Mesendoderm (in vitro differentiated cells): ENCODE results near the gene FUT8.
A peak's percentile ranks its signal among the peaks of the same experiment; 100 is the strongest.

Experiments
- DNase-seq: peaks from one replicate; pipeline ENCODE4 v3.0.0; 2013
- H2AK5ac ChIP-seq: 2 replicates; pipeline ENCODE4 v1.6.1; 2013; ENCODE audit warnings: low read length, inconsistent platforms
- H2BK120ac ChIP-seq: 2 replicates; pipeline ENCODE4 v1.6.1; 2013; ENCODE audit warnings: low read depth, mild to moderate bottlenecking, low read length, moderate library complexity, mixed read lengths
- H2BK15ac ChIP-seq: replicated peaks from 2 replicates; pipeline ENCODE4 v1.6.1; 2013; ENCODE audit warnings: low read depth, mild to moderate bottlenecking, moderate library complexity
- H2BK5ac ChIP-seq: 2 replicates; pipeline ENCODE4 v1.6.1; 2013; ENCODE audit warnings: low read length, inconsistent platforms
- H3K18ac ChIP-seq: 2 replicates; pipeline ENCODE4 v1.6.1; 2013; ENCODE audit warnings: mild to moderate bottlenecking, low read length, mixed read lengths
- H3K23ac ChIP-seq: one replicate; pipeline ENCODE4 v1.6.1; 2013; ENCODE audit warnings: low read length
- H3K27ac ChIP-seq: 2 replicates; pipeline ENCODE4 v1.5.1; 2013; ENCODE audit warnings: low read depth, mild to moderate bottlenecking, inconsistent platforms, low read length, moderate library complexity
- H3K27me3 ChIP-seq: 2 replicates; pipeline ENCODE4 v1.6.1; 2013; ENCODE audit warnings: low read length, control low read depth, mild to moderate bottlenecking, inconsistent platforms; ENCODE audit not compliant: insufficient read depth, poor library complexity
- H3K36me3 ChIP-seq: 2 replicates; pipeline ENCODE4 v1.6.1; 2013; ENCODE audit warnings: low read length, inconsistent platforms; ENCODE audit not compliant: control insufficient read depth, insufficient read depth
- H3K4ac ChIP-seq: one replicate; pipeline ENCODE4 v1.6.1; 2013; ENCODE audit warnings: low read depth, mild to moderate bottlenecking, low read length, moderate library complexity
- H3K4me1 ChIP-seq: 2 replicates; pipeline ENCODE4 v1.6.1; 2013; ENCODE audit warnings: low read depth, low read length, inconsistent platforms; ENCODE audit not compliant: control insufficient read depth
- H3K4me2 ChIP-seq: 2 replicates; pipeline ENCODE4 v1.6.1; 2013; ENCODE audit warnings: low read length
- H3K4me3 ChIP-seq: 2 replicates; pipeline ENCODE4 v1.5.1; 2013; ENCODE audit warnings: mild to moderate bottlenecking, low read length
- H3K56ac ChIP-seq: one replicate; pipeline ENCODE4 v1.6.1; 2013; ENCODE audit warnings: low read length
- H3K79me1 ChIP-seq: 2 replicates; pipeline ENCODE4 v1.6.1; 2013; ENCODE audit warnings: low read length, inconsistent platforms
- H3K79me2 ChIP-seq: 2 replicates; pipeline ENCODE4 v1.6.1; 2013; ENCODE audit warnings: mild to moderate bottlenecking, low read length; ENCODE audit not compliant: control insufficient read depth, insufficient read depth
- H3K9ac ChIP-seq: 2 replicates; pipeline ENCODE4 v1.6.1; 2013; ENCODE audit warnings: low read length, inconsistent platforms
- H4K5ac ChIP-seq: one replicate; pipeline ENCODE4 v1.6.1; 2013; ENCODE audit warnings: low read length
- H4K8ac ChIP-seq: one replicate; pipeline ENCODE4 v1.6.1; 2013; ENCODE audit warnings: low read depth, mild to moderate bottlenecking, control low read depth, low read length, moderate library complexity
- WGBS: extraction: QIAGEN DNeasy Blood & Tissue Kit; methylation state at CpG from one replicate; pipeline ENCODE4 v1.1.7; 2013; ENCODE audit warnings: low lambda C conversion rate, missing lambda C conversion rate; ENCODE audit not compliant: insufficient coverage; ENCODE audit errors: extremely low coverage; 5-methylcytosine and 5-hydroxymethylcytosine counted together

Gene FUT8

GRCh38 chr14:65392296-65392695 is 20.2 kb upstream of the FUT8 start:
- Histone ChIP-seq H3K4me2 (no peak overlapping the region), H3K36me3 (no peaks in the 10 kb centered on the region), H3K27ac (no peak overlapping the region), H4K8ac (no peak overlapping the region), H3K18ac (no peak overlapping the region), H4K5ac (no peak overlapping the region), H3K79me2 (no peaks in the 10 kb centered on the region), H3K56ac (no peak overlapping the region), H2BK5ac (no peak overlapping the region), H3K4me1 (no peaks in the 10 kb centered on the region), H2BK120ac (no peak overlapping the region), H2BK15ac (no peak overlapping the region), H3K4ac (no peak overlapping the region), H2AK5ac (no peak overlapping the region), H3K4me3 (no peak overlapping the region), H3K79me1 (no peaks in the 10 kb centered on the region), H3K23ac (no peak overlapping the region), H3K27me3 (no peaks in the 10 kb centered on the region), H3K9ac (no peak overlapping the region)
- no peak for DNase-seq
- WGBS = no CpG with 5 or more reads among the region's 4 CpGs

DNA sequence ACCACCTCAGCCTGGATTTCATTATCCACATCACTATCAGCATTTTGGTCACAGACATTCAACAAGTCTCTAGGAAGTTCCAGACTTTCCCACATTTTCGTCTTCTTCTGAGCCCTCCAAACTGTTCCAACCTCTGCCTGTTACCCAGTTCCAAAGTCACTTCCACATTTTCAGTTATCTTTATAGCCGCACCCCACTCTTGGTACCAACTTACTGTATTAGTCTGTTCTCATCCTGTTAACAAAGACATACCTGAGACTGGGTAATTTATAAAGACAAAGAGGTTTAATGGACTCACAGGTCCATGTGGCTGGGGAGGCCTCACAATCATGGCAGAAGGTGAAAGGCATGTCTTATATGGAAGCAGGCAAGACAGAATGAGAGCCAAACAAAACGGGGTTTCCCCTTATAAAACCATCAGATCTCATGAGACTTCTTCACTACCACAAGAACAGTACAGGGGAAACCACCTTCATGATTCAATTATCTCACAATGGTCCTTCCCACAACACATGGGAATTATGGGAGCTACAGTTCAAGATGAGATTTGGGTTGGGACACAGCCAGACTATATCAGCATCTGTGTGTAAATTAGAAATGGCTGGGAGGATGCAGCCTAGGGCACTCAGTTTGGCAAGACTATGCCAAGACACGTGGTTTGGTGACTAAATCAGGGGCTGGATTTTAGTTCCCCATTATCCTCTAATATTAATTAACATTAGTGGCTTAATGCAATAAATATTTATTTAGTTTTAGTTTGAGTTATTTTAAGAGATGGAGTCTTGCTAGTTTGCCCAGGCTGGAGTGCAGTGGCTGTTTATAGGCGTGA is 16.2 kb upstream of the FUT8 start:
- no peaks in the 10 kb centered on the region for H3K4me1 ChIP-seq
- no CpG with 5 or more reads among the region's 5 CpGs for WGBS

DNA sequence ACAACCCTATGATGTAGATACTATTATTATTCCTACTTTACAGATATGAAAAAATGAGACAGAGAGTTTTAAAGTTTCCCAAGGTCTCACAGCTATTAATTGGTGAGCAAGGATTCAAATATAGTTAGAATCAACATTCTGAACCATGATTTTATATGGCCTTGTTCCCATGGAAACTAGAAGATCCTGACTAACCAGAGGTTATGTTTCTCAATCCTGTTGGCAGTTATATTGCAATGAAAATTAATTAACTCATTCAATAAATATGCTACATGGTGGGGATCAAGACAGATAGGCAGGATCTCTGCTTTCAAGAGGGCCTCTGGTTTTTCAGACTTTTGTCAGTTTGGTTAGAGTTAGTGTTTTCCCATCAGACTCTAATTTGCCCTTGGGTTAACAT is 9.3 kb upstream of the FUT8 start:
- H3K4me1 ChIP-seq = no peaks in the 10 kb centered on the region
- no peak overlapping the region for H3K4me2 ChIP-seq
- no peak overlapping the region for H3K9ac ChIP-seq
- DNase-seq = no peak
- no peak overlapping the region for H3K4me3 ChIP-seq
- H2BK15ac ChIP-seq = no peak overlapping the region
- H3K56ac ChIP-seq = no peak overlapping the region
- H3K36me3 ChIP-seq = no peaks in the 10 kb centered on the region
- no peaks in the 10 kb centered on the region for H3K79me2 ChIP-seq
- no peaks in the 10 kb centered on the region for H3K27me3 ChIP-seq
- no peak overlapping the region for H3K23ac ChIP-seq
- H4K5ac ChIP-seq = no peak overlapping the region
- H3K18ac ChIP-seq = no peak overlapping the region
- H3K27ac ChIP-seq = no peak overlapping the region
- no peak overlapping the region for H3K4ac ChIP-seq
- H4K8ac ChIP-seq = no peak overlapping the region
- H2BK120ac ChIP-seq = no peak overlapping the region
- H3K79me1 ChIP-seq = no peaks in the 10 kb centered on the region
- no peak overlapping the region for H2AK5ac ChIP-seq
- no peak overlapping the region for H2BK5ac ChIP-seq

More for the DNA sequence above, 16.2 kb upstream of the FUT8 start:
- no peaks in the 10 kb centered on the region for H3K36me3 ChIP-seq
- H4K5ac ChIP-seq = no peak overlapping the region
- no peak overlapping the region for H3K9ac ChIP-seq
- no peak overlapping the region for H3K4me2 ChIP-seq
- H3K18ac ChIP-seq = no peak overlapping the region
- no peak overlapping the region for H2AK5ac ChIP-seq
- no peaks in the 10 kb centered on the region for H3K79me1 ChIP-seq
- H3K23ac ChIP-seq = no peak overlapping the region
- no peak overlapping the region for H3K4me3 ChIP-seq
- no peak overlapping the region for H3K56ac ChIP-seq
- no peak overlapping the region for H3K27ac ChIP-seq
- H3K4ac ChIP-seq = no peak overlapping the region
- no peak overlapping the region for H2BK5ac ChIP-seq
- no peak overlapping the region for H4K8ac ChIP-seq
- no peaks in the 10 kb centered on the region for H3K79me2 ChIP-seq
- no peaks in the 10 kb centered on the region for H3K27me3 ChIP-seq
- no peak overlapping the region for H2BK15ac ChIP-seq
- no peak for DNase-seq
- no peak overlapping the region for H2BK120ac ChIP-seq

DNA sequence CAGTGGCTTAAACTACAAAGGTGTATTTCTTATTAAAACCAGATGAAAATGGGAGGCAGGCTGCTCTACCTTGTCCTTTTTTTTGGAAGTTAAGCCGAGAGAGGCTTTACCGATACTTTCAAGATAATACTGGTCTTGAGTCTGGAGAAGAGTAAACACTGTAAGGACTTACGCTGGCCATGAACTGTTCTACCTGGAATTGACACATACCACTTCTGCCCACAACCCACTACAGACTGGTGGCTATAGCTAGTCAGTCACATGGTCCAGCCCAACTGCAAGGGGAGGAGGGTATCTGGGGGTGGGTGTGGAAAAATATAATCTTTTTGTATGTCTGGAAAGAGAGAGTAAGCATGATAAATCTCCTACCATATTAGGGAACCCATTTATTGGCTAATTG is 4.4 kb upstream of the FUT8 start:
- Histone ChIP-seq H3K27ac (no peak overlapping the region), H4K5ac (no peak overlapping the region), H3K79me2 (no peaks in the 10 kb centered on the region), H2AK5ac (no peak overlapping the region), H3K23ac (no peak overlapping the region), H3K4me2 (no peak overlapping the region), H3K56ac (no peak overlapping the region), H3K4ac (no peak overlapping the region), H2BK120ac (no peak overlapping the region), H2BK5ac (no peak overlapping the region), H3K27me3 (no peaks in the 10 kb centered on the region), H3K79me1 (no peaks in the 10 kb centered on the region), H3K18ac (no peak overlapping the region), H3K36me3 (no peaks in the 10 kb centered on the region), H2BK15ac (no peak overlapping the region), H3K9ac (no peak overlapping the region), H4K8ac (no peak overlapping the region), H3K4me1 (no peaks in the 10 kb centered on the region), H3K4me3 (no peak overlapping the region)
- WGBS = no CpG with 5 or more reads among the region's 3 CpGs
- DNase-seq = no peak

GRCh38 chr14:65410640-65411039 is 1.9 kb upstream of the FUT8 start:
- Histone ChIP-seq H3K79me1 (no peaks in the 10 kb centered on the region), H3K4me1 (no peaks in the 10 kb centered on the region), H2BK15ac (no peak overlapping the region), H3K9ac (no peak overlapping the region), H2BK5ac (no peak overlapping the region), H4K5ac (no peak overlapping the region), H3K4me2 (no peak overlapping the region), H3K27ac (no peak overlapping the region), H3K27me3 (no peaks in the 10 kb centered on the region), H2AK5ac (no peak overlapping the region), H3K4me3 (no peak overlapping the region), H3K56ac (no peak overlapping the region), H3K23ac (no peak overlapping the region), H3K4ac (no peak overlapping the region), H2BK120ac (no peak overlapping the region), H3K18ac (no peak overlapping the region), H3K36me3 (no peaks in the 10 kb centered on the region), H3K79me2 (peaks cover 3% of the 10 kb centered on the region), H4K8ac (no peak overlapping the region)
- WGBS = no CpG with 5 or more reads among the region's 2 CpGs
- no peak for DNase-seq

- Histone ChIP-seq H2BK5ac (peak overlapping the region; percentile 46), H2BK15ac (no peak overlapping the region), H4K8ac (peak overlapping the region; percentile 15), H4K5ac (no peak overlapping the region), H3K4me3 (peak overlapping the region; percentile 74), H3K27ac (peak overlapping the region; percentile 95), H3K27me3 (no peaks in the 10 kb centered on the region), H3K9ac (peak overlapping the region; percentile 84), H2BK120ac (peak overlapping the region; percentile 16), H3K23ac (no peak overlapping the region), H3K18ac (peak overlapping the region; percentile 86), H3K79me2 (peaks cover 4% of the 10 kb centered on the region), H3K4me2 (peak overlapping the region; percentile 65), H3K36me3 (no peaks in the 10 kb centered on the region), H3K4ac (peak overlapping the region; percentile 41), H3K56ac (peak overlapping the region; percentile 92), H3K79me1 (no peaks in the 10 kb centered on the region), H2AK5ac (no peak overlapping the region), H3K4me1 (no peaks in the 10 kb centered on the region)
- peak; percentile 96 for DNase-seq
- WGBS = no CpG with 5 or more reads among the region's 31 CpGs
Measured at GRCh38 chr14:65411656-65412031, 886 bp upstream of the FUT8 start.
